ENCODE measurements around the gene CARS2. TPM values are rescaled to one million over a fixed set of nuclear protein-coding genes. Genes with fewer than 3 reads are reported as not detected.
"Not testable (repeated sequence)": the region's sequence is repeated elsewhere in the genome, so short reads cannot be mapped to it uniquely, and the experiment has no call there.

The CARS2 gene
- total RNA-seq, 1 donor from 2014 or later, result 47.6 TPM

DNA sequence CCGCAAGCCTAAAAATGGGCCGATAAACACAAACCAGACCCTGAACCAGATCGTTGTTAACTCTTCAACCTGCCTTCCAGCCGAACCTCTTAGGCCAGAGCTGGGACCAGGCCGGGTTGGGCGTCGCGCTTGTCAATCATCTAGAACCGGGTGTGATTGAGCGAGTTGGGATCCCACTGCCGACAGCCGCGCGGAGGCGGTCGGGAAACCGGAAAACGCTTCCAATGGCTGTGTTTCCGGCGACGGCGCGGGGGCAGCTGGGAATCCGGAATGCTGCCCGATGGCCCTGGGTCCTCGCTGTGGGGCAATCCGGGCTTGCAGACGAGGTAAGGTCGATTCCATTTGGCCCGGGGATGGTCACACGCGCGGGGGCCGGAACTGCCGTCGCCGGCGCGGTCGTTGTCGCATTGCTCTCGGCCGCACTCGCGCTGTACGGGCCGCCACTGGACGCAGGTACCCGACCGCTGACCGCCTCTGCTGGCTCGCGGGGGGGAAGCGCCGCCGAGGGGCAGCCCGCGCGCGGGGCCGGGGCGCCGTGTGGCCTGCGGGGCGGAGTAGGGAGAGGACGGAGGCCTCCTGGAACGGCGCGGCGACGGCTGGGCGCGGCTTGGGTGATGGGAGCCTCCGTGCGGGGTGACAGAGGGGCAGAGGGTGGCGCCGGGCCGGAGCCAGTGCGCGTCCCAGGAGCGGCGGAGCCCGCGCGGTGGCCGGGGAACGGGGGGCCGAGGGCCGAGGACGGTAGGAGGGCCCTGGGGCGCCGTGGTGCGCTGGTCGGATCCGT, 90.4 kb downstream of the CARS2 start, which contains the start of gene NAXD:
Gene NAXD (plus strand): TSS at position 224 of the 781 bp plus-strand sequence. CDS start 57 bp downstream, at position 281.
- peak; percentile 98 for DNase-seq

DNA sequence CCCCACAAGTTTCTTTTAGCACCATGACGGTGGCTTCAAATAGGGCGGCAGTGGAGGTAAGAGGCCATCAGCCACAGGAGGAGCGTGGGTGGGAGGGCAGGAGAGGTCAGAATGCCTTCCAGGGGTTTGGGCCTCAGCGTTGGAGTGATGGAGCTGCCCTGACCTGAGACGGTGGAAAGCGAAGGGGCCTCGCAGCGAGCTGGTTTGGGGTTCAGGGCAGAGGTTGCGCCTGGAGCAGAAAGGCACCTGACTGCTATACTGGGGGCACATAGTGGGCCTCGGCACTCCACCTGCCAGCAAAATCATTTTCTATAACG, 91.0 kb downstream of the CARS2 start:
- no peak for DNase-seq

DNA sequence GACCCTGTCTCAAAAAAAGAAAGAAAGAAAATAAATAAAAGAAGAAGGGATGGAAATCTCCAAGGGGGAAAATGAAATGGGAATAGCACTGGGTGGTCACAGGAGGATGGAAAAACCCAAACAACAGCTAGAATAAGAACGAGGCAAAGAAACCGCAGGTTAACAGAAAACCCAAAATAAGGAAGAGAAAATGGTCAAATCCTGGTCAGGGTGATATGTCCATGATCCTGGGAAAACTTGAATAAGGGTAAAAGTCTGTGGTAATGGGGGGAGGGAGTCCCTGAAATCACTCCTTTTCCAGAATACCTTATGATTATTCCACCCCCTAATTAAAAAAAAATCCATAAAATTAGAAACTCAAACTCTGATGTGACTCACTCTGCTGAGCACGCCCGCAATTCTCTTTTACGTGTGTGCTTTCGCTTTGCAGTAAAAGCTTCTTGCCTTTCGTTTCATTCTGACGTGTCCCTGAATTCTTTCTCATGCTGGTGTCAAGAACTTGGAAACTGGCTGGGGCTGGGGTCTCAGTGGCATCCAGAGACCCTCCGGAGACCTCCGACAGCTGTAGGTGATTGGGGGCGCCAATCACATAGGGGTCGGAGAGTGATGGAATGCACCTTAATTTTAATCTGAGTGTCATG, 94.8 kb downstream of the CARS2 start:
- no peak for DNase-seq

DNA sequence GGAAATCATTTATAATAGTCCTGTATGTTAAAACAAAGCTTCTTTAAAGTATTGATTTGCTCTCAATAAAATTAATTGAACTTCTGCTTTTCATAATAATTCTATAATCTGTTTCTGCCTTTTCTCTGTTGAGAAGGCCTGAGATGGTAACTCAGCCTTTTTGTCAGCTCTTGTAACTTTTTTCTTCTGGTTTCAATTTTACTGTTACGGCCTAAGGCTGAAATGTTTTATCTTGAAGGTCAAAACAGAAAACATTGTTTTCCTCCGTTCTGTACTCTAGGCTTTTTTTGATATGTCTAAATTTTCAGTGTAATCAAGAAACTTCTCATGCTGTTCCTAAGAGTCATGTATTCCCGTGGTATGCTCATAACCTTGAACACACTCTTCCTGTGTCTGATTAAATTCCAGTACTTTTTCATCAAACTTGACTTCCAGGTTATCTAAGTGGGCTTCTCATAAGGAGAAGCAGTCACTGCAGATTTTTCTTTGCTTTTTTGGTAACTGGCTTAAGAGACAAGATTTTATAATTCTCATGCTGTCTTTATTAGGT, 98.2 kb downstream of the CARS2 start:
- DNase-seq, result no peak

DNA sequence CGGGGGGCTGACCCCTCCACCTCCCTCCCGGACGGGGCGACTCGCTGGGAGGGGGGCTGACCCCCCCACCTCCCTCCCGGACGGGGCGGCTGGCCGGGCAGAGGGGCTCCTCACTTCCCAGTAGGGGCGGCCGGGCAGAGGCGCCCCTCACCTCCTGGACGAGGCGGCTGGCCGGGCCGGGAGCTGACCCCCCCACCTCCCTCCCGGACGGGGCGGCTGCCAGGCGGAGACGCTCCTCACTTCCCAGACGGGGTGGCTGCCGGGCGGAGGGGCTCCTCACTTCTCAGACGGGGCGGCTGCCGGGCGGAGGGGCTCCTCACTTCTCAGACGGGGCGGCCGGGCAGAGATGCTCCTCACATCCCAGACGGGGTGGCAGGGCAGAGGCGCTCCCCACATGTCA, 99.6 kb downstream of the CARS2 start:
- not testable (repeated sequence) for DNase-seq

DNA sequence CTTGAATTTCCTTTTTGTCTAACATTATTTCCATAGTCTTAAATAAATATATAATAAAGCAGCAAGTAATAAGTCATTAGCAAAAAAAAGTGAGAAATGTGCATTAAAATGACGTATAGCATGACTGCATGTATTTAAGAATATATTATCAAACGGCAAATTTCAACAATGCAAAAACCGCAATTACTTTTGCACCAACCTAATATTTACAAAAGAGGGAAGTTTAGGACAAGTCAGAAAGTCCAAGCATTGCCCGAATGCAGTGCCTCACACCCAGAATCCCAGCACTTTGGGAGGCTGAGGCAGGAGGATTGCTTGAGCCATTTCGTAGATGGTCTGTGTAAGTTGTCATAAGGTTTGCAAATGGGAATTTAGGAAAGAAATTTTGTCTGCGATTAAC, 100.8 kb downstream of the CARS2 start:
- DNase-seq, result no peak

DNA sequence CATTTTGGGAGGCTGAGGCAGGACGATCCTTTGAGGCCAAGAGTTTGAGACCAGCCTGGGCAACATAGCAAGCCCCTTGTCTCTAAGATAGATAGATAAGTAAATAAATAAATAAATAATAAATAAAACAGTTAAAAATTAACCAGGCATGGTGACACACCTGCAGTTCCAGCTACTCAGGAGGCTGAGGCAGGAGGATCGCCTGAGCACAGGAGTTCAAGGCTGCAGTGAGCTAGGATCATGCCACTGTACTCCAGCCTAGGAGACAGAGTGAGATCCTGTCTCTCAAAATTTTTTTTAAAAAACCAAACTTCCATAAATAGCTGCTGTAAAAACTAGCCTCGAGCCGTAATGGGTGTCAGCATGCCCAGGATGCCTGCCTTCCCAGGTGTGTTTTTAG, 104.9 kb downstream of the CARS2 start:
- DNase-seq, result no peak

DNA sequence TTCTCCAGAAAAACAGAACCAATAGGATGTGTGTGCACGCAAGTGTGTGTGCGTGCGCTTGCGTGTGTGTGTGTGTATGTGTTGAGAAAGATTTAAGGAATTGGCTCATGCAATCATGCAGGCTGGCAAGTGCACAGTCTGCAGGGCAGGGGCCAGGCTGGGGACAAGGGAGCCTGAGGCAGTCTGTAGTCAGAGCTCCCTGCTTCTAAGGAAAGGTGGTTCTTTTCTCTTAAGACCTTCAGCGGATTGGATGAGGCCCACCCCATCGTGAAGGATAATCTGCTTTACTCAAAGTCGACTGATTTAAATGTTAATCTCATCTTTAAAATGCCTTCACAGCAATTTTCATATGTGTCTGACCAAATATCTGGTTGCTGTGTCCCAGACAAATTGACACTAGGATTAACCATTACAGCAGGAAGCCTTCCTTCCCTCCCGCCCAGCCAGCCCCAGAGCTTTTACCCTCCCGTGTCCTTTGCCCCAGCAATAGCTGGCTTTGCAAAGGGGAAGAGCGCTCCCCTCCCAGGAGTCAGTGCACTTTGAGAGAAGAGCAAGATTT, 105.6 kb downstream of the CARS2 start:
- DNase-seq, result no peak

DNA sequence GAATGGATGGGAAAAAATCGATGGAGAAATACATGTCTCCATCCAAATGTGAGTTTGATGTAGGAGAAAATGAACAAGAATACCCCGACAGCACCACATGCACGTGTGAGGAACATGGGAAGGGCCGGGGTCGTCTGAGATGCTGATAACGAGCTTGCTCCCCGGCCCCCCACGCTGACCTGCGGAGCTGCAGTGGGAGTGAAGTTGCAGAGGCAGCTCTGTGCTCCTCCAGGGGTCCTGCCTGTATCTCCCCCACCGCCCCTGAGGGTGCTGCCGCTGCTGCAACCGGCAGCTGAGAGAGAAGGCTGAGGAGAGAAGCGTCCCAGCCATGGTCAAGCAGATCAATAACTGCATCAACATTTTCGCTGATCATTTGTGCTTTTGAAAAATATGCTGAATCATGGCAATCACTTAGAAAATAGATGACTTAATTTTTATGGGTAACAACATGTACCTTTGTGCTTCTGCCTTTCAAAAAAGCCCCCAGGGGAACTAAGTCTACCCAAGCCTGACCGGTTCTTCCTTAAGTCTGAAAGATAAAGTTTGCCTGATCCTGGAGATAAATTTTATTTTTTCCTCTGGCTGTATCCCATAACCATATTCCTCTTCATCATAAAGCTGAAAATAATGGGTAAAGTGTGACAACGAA, 108.8 kb downstream of the CARS2 start:
- no peak for DNase-seq

DNA sequence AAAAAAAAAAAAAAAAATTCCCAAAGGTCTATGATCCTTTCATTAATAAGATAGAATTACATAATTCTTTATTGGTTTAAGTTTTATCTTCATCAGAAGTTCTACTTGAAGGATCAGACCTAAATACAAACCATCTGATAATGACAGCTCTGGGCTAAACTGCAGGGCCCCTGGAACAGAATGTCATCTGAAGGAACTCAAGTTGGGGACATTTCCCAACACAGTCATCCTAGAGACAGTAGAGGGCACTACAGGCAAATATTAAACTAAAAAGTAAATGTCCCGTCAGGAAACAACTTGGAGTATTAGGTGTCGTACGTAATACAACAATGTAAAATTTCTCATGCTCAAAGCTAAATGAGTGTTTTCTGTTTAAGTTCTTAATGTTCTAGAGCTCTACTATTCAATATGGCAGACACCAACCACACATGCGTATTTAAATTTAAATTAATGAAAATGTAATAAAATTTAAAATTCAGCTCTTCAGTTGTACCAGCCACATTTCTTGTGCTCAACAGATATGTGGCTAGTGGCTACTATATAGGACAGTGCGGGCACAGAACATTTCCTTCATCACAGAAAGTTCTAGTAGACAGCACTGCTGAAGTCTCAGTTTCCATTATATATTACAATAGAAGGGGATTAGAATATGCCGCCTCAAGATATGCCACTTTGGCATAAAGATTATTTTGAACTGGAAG, 112.3 kb downstream of the CARS2 start:
- DNase-seq, result peak; percentile 78

DNA sequence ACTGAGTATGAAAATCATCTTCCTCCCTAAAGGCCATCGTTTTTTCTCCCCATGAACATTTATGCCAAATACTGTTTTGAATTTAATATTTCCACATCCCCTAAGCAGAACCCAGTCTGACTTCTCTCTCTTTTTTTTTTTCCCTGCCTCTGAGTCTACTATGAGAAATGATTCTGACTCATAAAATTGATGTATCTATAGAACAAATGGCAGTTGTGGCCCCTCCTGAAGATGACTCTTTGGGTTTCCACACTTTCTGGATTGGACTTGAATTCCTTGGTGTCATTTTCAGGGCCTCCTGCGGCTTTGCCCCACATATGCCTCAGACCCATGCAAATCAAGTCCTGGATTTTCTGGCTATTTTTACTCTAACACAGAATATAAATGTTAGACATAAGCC, 113.3 kb downstream of the CARS2 start:
- no peak for DNase-seq

Other genes with a start within 250 kb of the CARS2 start
- 1.3 and 1.5 TPM in 2 replicates for gene RAB20, start 144.4 kb downstream of the CARS2 start, total RNA-seq
- gene NAXD, start 90.6 kb downstream of the CARS2 start, total RNA-seq, result 23.8 and 24.8 TPM in 2 replicates
- gene ING1, start 7.6 kb upstream of the CARS2 start, total RNA-seq, result 14.3 and 18.0 TPM in 2 replicates
- 52.6 and 92.2 TPM in 2 replicates for gene ANKRD10, start 209.0 kb upstream of the CARS2 start, total RNA-seq